Peyer's patch (tissue), 4 donors: Measurements from ENCODE around the gene NEDD4L. TPM values are rescaled to one million over a fixed set of nuclear protein-coding genes. Genes with fewer than 3 reads are reported as not detected.

Source experiments
- DNase-seq, 3 donors: peaks; one replicate each; pipeline ENCODE4 v3.0.0-alpha.2; 2017 to 2019
- H3K27ac ChIP-seq, 4 donors: fragments of 200-600 bp; sonication (generic); one replicate each; pipeline ENCODE4 v1.5.1; 2016 to 2019
- H3K27me3 ChIP-seq, 2 donors: fragments of 200-600 bp; sonication (generic); one replicate each; pipeline ENCODE4 v1.5.1; 2019
- H3K36me3 ChIP-seq, 3 donors: fragments of 200-600 bp; sonication (generic); one replicate each; pipeline ENCODE4 v1.5.1; 2016 to 2019
- H3K4me1 ChIP-seq, 4 donors: fragments of 200-600 bp; sonication (generic); one replicate each; pipeline ENCODE4 v1.5.1; 2016 to 2019
- H3K4me3 ChIP-seq, 4 donors: fragments of 200-600 bp; sonication (generic); 1 replicate in 3 of 4; 2 replicates in 1 of 4; pipeline ENCODE4 v1.5.1; 2016 to 2019; ENCODE audit warnings: mild to moderate bottlenecking in 1 of 4
- H3K9me3 ChIP-seq, 4 donors: fragments of 200-600 bp; sonication (generic); one replicate each; pipeline ENCODE4 v1.5.1; 2016 to 2019; ENCODE audit warnings: mild to moderate bottlenecking in 1 of 4
- POLR2A ChIP-seq, 2 donors: fragments of 450-650 bp; IDR thresholded peaks; one replicate each; pipeline ENCODE4 v1.5.1; 2017; ENCODE audit warnings: antibody characterized with exemption in 2 of 2, mild to moderate bottlenecking in 2 of 2, moderate library complexity in 2 of 2
- small RNA-seq, 2 donors: library from RNA; depleted of rRNA; stranded (forward); fragments of <200 nt; gene quantifications; one replicate each; pipeline ENCODE3, GENCODE V24; 2016
- total RNA-seq, 4 donors: library from RNA; depleted of rRNA; stranded (reverse); fragments of >200 nt; gene quantifications; one replicate each; pipeline ENCODE4 v1.1.0, GENCODE V29; 2016
- TF ChIP-seq, protein P1 (sequence below), 6 experiments: fragments of 450-650 bp in 4 of 6; fragments of 200-600 bp in 2 of 6; sonication (generic) in 1 of 6; IDR thresholded peaks; one replicate each; pipeline ENCODE4 v1.5.1; 2017 to 2019; ENCODE audit warnings: antibody characterized with exemption in 6 of 6, mild to moderate bottlenecking in 3 of 6, moderate library complexity in 1 of 6

The NEDD4L gene
- total RNA-seq, 4 donors from 2014 or later, result 213 to 312 (median 277) TPM

- Histone ChIP-seq H3K4me1 (no peaks in the 10 kb centered on the region), H3K27me3 (no peaks in the 10 kb centered on the region), H3K4me3 (no peak overlapping the region), H3K27ac (no peak overlapping the region), H3K36me3 (no peaks in the 10 kb centered on the region), H3K9me3 (no peaks in the 10 kb centered on the region)
- TF ChIP-seq, protein P1, sequence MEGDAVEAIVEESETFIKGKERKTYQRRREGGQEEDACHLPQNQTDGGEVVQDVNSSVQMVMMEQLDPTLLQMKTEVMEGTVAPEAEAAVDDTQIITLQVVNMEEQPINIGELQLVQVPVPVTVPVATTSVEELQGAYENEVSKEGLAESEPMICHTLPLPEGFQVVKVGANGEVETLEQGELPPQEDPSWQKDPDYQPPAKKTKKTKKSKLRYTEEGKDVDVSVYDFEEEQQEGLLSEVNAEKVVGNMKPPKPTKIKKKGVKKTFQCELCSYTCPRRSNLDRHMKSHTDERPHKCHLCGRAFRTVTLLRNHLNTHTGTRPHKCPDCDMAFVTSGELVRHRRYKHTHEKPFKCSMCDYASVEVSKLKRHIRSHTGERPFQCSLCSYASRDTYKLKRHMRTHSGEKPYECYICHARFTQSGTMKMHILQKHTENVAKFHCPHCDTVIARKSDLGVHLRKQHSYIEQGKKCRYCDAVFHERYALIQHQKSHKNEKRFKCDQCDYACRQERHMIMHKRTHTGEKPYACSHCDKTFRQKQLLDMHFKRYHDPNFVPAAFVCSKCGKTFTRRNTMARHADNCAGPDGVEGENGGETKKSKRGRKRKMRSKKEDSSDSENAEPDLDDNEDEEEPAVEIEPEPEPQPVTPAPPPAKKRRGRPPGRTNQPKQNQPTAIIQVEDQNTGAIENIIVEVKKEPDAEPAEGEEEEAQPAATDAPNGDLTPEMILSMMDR (IDR thresholded peaks at IDR 0.05), result no peak
- no peak for TF ChIP-seq POLR2A (IDR thresholded peaks at IDR 0.05)
- no peak for DNase-seq
Observed at GRCh38 chr18:58449464-58449863, 405.4 kb downstream of the NEDD4L start.

Small RNA genes within 50 kb of the gene (small RNA-seq; reads per million reads assigned to genes)
- gene HMGN1P30 (0 reads per million in 2 donors), gene MIR3591 (0 reads per million in 2 donors)

Other genes with a start within 250 kb of the NEDD4L start
- 100 to 1,000 TPM in 2 of 4 donors, 10 to 100 TPM in 2; 97.3 to 115 (median 103) TPM for gene ATP8B1, start 240.9 kb upstream of the NEDD4L start, total RNA-seq